Measurements from ENCODE around the gene SLC2A10. TPM values are rescaled to one million over a fixed set of nuclear protein-coding genes. Genes with fewer than 3 reads are reported as not detected.

Gene SLC2A10
- total and polyA plus RNA-seq, 7 donors = 6.4 to 28.2 (median 9.4) TPM

DNA sequence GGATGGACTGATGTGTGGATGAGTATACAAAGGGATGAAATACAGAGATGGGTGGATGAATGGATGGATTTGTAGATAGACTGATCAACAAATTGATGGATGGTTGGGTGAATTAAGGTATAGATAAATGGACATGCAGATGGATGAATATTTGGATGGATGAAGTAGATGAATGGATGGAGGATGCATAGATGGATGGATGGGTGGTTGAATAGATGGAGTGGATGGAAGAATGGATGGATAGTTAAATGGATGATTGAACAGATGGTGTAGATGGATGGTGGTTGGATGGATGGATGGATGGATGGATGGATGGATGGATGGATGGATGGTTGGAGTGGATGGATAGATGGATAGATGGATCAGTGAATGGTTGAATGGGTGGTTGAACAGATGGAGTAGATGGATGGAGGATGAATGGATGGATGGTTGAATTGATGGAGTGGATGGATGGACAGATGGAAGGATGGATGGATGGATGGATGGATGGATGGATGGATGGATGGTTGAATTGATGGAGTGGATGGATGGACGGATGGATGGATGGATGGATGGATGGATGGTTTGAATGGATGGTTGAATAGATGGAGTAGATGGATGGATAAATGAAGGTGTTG is 15.0 kb downstream of the SLC2A10 start:
- Histone ChIP-seq H3K36me3 (peaks cover 0 to 14% (median 3%) of the 10 kb centered on the region in 4 donors), H3K27ac (no peak overlapping the region), H3K27me3 (no peaks in the 10 kb centered on the region), H3K4me3 (no peak overlapping the region), H3K4me1 (no peaks in the 10 kb centered on the region), H3K9me3 (peaks cover 0 to 8% (median 3%) of the 10 kb centered on the region in 4 donors)
- no peak for DNase-seq
- intact Hi-C loops (cut with DNase I) = no loop called here
- TF ChIP-seq, protein P1, sequence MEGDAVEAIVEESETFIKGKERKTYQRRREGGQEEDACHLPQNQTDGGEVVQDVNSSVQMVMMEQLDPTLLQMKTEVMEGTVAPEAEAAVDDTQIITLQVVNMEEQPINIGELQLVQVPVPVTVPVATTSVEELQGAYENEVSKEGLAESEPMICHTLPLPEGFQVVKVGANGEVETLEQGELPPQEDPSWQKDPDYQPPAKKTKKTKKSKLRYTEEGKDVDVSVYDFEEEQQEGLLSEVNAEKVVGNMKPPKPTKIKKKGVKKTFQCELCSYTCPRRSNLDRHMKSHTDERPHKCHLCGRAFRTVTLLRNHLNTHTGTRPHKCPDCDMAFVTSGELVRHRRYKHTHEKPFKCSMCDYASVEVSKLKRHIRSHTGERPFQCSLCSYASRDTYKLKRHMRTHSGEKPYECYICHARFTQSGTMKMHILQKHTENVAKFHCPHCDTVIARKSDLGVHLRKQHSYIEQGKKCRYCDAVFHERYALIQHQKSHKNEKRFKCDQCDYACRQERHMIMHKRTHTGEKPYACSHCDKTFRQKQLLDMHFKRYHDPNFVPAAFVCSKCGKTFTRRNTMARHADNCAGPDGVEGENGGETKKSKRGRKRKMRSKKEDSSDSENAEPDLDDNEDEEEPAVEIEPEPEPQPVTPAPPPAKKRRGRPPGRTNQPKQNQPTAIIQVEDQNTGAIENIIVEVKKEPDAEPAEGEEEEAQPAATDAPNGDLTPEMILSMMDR (IDR thresholded peaks at IDR 0.05) = no peak
- no peak for TF ChIP-seq EP300 (IDR thresholded peaks at IDR 0.05)
- TF ChIP-seq POLR2AphosphoS5 (IDR thresholded peaks at IDR 0.05) = no peak
- no peak for TF ChIP-seq POLR2A (IDR thresholded peaks at IDR 0.05)
- 64 to 66% methylated on average over 1 of the region's 1 CpG for WGBS, 2 donors

DNA sequence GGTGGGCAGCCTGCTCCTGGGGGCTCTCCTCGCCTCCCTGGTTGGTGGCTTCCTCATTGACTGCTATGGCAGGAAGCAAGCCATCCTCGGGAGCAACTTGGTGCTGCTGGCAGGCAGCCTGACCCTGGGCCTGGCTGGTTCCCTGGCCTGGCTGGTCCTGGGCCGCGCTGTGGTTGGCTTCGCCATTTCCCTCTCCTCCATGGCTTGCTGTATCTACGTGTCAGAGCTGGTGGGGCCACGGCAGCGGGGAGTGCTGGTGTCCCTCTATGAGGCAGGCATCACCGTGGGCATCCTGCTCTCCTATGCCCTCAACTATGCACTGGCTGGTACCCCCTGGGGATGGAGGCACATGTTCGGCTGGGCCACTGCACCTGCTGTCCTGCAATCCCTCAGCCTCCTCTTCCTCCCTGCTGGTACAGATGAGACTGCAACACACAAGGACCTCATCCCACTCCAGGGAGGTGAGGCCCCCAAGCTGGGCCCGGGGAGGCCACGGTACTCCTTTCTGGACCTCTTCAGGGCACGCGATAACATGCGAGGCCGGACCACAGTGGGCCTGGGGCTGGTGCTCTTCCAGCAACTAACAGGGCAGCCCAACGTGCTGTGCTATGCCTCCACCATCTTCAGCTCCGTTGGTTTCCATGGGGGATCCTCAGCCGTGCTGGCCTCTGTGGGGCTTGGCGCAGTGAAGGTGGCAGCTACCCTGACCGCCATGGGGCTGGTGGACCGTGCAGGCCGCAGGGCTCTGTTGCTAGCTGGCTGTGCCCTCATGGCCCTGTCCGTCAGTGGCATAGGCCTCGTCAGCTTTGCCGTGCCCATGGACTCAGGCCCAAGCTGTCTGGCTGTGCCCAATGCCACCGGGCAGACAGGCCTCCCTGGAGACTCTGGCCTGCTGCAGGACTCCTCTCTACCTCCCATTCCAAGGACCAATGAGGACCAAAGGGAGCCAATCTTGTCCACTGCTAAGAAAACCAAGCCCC is 16.0 kb downstream of the SLC2A10 start:
- intact Hi-C loops (cut with DNase I) = no loop called here
- H3K9me3 ChIP-seq = peaks cover 0 to 7% (median 3%) of the 10 kb centered on the region in 4 donors
- H3K4me1 ChIP-seq = no peaks in the 10 kb centered on the region
- no peak overlapping the region for H3K4me3 ChIP-seq
- DNase-seq = no peak
- no peak overlapping the region for H3K27ac ChIP-seq
- WGBS, 2 donors = 96% methylated on average over 27 of the region's 27 CpGs
- peaks cover 0 to 11% (median 5%) of the 10 kb centered on the region in 4 donors for H3K36me3 ChIP-seq
- TF ChIP-seq, protein P1 (IDR thresholded peaks at IDR 0.05) = no peak
- TF ChIP-seq POLR2AphosphoS5 (IDR thresholded peaks at IDR 0.05) (no peak), EP300 (IDR thresholded peaks at IDR 0.05) (no peak), POLR2A (IDR thresholded peaks at IDR 0.05) (no peak)
- no peaks in the 10 kb centered on the region for H3K27me3 ChIP-seq

DNA sequence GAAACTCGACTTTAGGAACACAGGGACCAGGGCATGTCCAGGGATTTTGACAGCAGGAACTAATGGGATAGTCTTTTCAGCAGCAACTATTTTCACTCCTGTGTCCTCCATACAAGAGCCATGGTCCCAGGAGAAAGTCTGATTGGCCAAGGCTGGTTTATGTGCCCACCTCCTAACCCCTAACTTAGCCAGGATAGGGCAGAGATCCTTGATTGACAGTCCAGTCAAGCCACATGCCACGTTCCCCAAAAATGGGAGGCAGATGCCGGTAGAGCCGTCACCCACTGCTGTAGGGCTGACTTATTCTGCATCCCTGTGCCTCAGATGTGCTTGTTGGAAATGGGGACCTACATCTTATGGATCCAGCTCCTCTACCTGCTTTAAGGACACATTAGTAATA is 22.3 kb downstream of the SLC2A10 start:
- 82 to 89% methylated on average over 4 of the region's 4 CpGs for WGBS, 2 donors
- H3K36me3 ChIP-seq = peaks cover 0 to 9% (median 0%) of the 10 kb centered on the region in 4 donors
- intact Hi-C loops (cut with DNase I) = no loop called here

DNA sequence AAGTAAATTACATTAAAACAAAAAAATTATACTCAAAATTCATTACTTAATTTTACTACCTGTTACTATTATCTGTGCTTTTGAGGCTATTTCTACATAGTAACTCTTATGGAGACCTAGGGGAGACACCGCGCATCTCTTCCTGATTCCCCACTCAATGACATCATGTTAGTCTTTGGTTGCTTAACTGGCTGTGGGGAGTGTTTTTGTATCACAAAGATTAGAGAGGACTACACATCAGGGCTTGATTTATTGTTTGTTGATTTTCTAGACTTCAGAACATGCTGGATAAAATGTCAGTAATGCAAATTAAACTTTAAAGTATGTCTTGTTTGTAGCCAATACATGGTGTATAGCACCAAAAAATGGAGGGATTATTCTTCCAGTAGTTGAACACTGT is 26.0 kb downstream of the SLC2A10 start:
- 95 to 96% methylated on average over 2 of the region's 2 CpGs for WGBS, 2 donors
- intact Hi-C loops (cut with DNase I) = no loop called here

More for the DNA sequence above, 22.3 kb downstream of the SLC2A10 start:
- TF ChIP-seq POLR2AphosphoS5 (IDR thresholded peaks at IDR 0.05) (no peak), EP300 (IDR thresholded peaks at IDR 0.05) (no peak)
- TF ChIP-seq, protein P1 (IDR thresholded peaks at IDR 0.05) = no peak
- H3K27ac ChIP-seq = no peak overlapping the region
- no peaks in the 10 kb centered on the region for H3K9me3 ChIP-seq
- no peaks in the 10 kb centered on the region for H3K27me3 ChIP-seq
- DNase-seq = no peak
- H3K4me3 ChIP-seq = no peak overlapping the region
- H3K4me1 ChIP-seq = no peaks in the 10 kb centered on the region

More for the DNA sequence above, 26.0 kb downstream of the SLC2A10 start:
- no peak overlapping the region for H3K4me3 ChIP-seq
- H3K27ac ChIP-seq = no peak overlapping the region
- H3K4me1 ChIP-seq = no peaks in the 10 kb centered on the region
- DNase-seq = no peak
- peaks cover 0 to 4% (median 0%) of the 10 kb centered on the region in 3 donors for H3K27me3 ChIP-seq
- TF ChIP-seq POLR2A (IDR thresholded peaks at IDR 0.05) (no peak), EP300 (IDR thresholded peaks at IDR 0.05) (no peak), POLR2AphosphoS5 (IDR thresholded peaks at IDR 0.05) (no peak)
- TF ChIP-seq, protein P1 (IDR thresholded peaks at IDR 0.05) = no peak
- H3K36me3 ChIP-seq = no peaks in the 10 kb centered on the region
- no peaks in the 10 kb centered on the region for H3K9me3 ChIP-seq
